Vagina (tissue), 2 donors: ENCODE results near the gene TMEM164.

ENCODE experiments used
- POLR2A ChIP-seq, 2 donors: fragments of 450-650 bp; IDR thresholded peaks; one replicate each; pipeline ENCODE4 v1.6.1; 2017; ENCODE audit warnings: antibody characterized with exemption in 2 of 2, mild to moderate bottlenecking in 2 of 2, moderate library complexity in 2 of 2
- POLR2AphosphoS5 ChIP-seq, 2 donors: sonication (generic); formaldehyde crosslinking; IDR thresholded peaks; one replicate each; pipeline ENCODE4 v1.9.0; 2017; ENCODE audit warnings: antibody characterized with exemption in 2 of 2, mild to moderate bottlenecking in 2 of 2, low read depth in 1 of 2; ENCODE audit not compliant: insufficient read depth in 1 of 2
- TF ChIP-seq, protein P1 (sequence below), 3 experiments: fragments of 450-650 bp in 2 of 3; fragments of 200-600 bp in 1 of 3; sonication (generic) in 1 of 3; IDR thresholded peaks; one replicate each; pipeline ENCODE4 v1.5.1; 2017 to 2019; ENCODE audit warnings: antibody characterized with exemption in 3 of 3, mild to moderate bottlenecking in 2 of 3, moderate library complexity in 2 of 3

DNA sequence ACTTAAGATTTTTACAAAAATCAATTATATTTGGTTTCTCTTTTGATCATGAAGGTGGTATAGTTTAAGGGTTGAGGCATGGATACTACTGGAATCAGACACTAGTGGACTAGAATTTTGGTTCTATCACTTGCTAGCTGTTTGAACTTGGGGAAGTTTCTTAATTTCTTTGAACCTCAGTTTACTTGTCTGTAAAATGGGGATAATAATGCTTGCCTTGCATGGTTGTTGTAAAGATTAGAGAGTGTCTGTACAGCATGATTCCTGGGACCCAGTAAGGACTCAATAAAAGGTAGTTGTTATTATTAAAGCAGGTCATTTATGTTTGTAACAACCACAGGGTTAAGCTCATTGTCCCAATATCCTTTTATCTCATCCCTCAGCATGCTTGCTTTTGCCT, 36.0 kb downstream of the TMEM164 start:
- TF ChIP-seq, protein P1, sequence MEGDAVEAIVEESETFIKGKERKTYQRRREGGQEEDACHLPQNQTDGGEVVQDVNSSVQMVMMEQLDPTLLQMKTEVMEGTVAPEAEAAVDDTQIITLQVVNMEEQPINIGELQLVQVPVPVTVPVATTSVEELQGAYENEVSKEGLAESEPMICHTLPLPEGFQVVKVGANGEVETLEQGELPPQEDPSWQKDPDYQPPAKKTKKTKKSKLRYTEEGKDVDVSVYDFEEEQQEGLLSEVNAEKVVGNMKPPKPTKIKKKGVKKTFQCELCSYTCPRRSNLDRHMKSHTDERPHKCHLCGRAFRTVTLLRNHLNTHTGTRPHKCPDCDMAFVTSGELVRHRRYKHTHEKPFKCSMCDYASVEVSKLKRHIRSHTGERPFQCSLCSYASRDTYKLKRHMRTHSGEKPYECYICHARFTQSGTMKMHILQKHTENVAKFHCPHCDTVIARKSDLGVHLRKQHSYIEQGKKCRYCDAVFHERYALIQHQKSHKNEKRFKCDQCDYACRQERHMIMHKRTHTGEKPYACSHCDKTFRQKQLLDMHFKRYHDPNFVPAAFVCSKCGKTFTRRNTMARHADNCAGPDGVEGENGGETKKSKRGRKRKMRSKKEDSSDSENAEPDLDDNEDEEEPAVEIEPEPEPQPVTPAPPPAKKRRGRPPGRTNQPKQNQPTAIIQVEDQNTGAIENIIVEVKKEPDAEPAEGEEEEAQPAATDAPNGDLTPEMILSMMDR (IDR thresholded peaks at IDR 0.05), result no peak
- TF ChIP-seq POLR2A (IDR thresholded peaks at IDR 0.05) (no peak), POLR2AphosphoS5 (IDR thresholded peaks at IDR 0.05; ENCODE audit: insufficient read depth in 1 of 2, low read depth in 1 of 2) (no peak)
